ENCODE data around the gene LMNTD1.
"Not testable (repeated sequence)": the region's sequence is repeated elsewhere in the genome, so short reads cannot be mapped to it uniquely, and the experiment has no call there.

Gene LMNTD1, protein sequence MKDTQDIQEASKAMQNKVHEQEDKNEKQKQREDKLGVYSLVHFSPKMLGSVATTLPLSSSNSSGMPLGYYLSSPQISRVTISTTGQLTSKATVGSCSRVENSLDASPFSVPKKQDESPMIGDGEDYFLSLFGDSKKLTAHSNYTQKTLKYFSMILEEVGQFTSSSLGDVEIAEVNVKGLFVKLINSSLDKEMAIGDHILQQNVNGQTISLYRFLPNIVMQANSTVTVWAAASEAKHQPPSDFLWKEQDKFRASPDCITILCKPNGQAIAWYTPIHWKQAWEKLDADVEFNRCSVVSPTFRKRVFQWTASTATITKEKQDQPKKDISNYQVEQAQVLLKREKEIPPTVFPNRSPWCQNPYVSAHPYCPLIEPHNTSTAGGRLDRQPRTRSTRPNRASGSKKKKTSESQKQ

DNA sequence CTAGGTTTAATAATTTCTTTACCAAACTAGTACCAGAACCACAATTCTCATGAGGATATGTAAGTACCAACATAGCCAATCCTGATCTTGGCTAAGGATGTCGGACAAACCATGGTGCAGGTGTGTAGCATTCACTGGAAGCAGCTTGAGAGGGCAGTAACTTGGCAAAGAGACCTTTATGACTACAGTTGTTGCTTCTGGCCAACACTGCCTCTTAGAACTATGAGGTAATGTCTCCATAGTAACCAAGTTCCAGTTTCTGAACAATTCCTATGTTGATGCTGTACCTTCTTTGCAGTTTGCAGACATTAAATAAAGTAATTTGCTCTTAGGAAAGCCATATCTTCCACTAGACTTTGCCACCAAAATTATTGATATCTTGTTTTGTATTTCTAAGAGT, at the start of gene LMNTD1:
TSS of gene LMNTD1 (minus strand) at position 186 of the 400 bp plus-strand sequence. CDS start 324 bp downstream, outside the sequence.
- H3K36me3 Mint-ChIP-seq (ENCODE audit: low read depth), result no peaks in the 10 kb centered on the region
- no peak within 1 kb of the TSS for H3K27ac Mint-ChIP-seq
- H3K9me3 Mint-ChIP-seq, result no peaks in the 10 kb centered on the region
- H3K4me1 Mint-ChIP-seq (ENCODE audit: low read depth), result no peaks in the 10 kb centered on the region
- H3K4me3 Mint-ChIP-seq, result no peak within 1 kb of the TSS
- peaks cover 18% of the 10 kb centered on the region for H3K27me3 Mint-ChIP-seq (ENCODE audit: low read depth)

GRCh38 chr12:25598956-25599355, 45.9 kb upstream of the LMNTD1 start:
- peaks cover 13% of the 10 kb centered on the region for H3K36me3 Mint-ChIP-seq (ENCODE audit: low read depth)
- H3K27ac Mint-ChIP-seq, result no peak overlapping the region
- no peak overlapping the region for H3K4me3 Mint-ChIP-seq
- peaks cover 16% of the 10 kb centered on the region for H3K4me1 Mint-ChIP-seq (ENCODE audit: low read depth)
- peaks cover 9% of the 10 kb centered on the region for H3K27me3 Mint-ChIP-seq (ENCODE audit: low read depth)
- H3K9me3 Mint-ChIP-seq, result peaks cover 33% of the 10 kb centered on the region

DNA sequence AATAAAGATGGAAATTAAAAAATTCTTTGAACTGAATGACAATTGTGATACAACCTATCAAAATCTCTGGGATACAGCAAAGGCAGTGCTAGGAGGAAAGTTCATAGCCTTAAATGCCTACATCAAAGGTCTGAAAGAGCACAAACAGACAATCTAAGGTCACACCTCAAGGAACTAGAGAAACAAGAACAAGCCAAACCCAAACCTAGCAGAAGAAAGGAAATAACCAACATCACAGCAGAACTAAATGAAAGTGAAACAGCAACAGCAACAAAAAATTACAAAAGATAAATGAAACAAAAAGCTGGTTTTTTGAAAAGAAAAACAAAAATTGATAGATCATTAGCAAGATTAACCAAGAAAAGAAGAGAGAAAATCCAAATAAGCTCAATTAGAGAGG, 42.4 kb upstream of the LMNTD1 start:
- H3K9me3 Mint-ChIP-seq, result peaks cover 47% of the 10 kb centered on the region
- H3K27me3 Mint-ChIP-seq (ENCODE audit: low read depth), result not testable (repeated sequence)
- H3K4me1 Mint-ChIP-seq (ENCODE audit: low read depth), result peaks cover 33% of the 10 kb centered on the region
- H3K27ac Mint-ChIP-seq, result peak overlapping the region; percentile 87
- H3K36me3 Mint-ChIP-seq (ENCODE audit: low read depth), result peaks cover 20% of the 10 kb centered on the region
- peak overlapping the region; percentile 65 for H3K4me3 Mint-ChIP-seq

- Mint-ChIP-seq H3K4me1 (ENCODE audit: low read depth) (peaks cover 42% of the 10 kb centered on the region), H3K27me3 (ENCODE audit: low read depth) (no peaks in the 10 kb centered on the region)
These were observed 41.3 kb upstream of the LMNTD1 start for GRCh38 chr12:25594376-25594775.

GRCh38 chr12:25592725-25593495, 39.8 kb upstream of the LMNTD1 start:
- Mint-ChIP-seq H3K27me3 (ENCODE audit: low read depth) (no peaks in the 10 kb centered on the region), H3K9me3 (peaks cover 36% of the 10 kb centered on the region), H3K4me1 (ENCODE audit: low read depth) (peaks cover 45% of the 10 kb centered on the region), H3K27ac (no peak overlapping the region), H3K4me3 (no peak overlapping the region), H3K36me3 (ENCODE audit: low read depth) (peaks cover 17% of the 10 kb centered on the region)

More at GRCh38 chr12:25594376-25594775, 41.3 kb upstream of the LMNTD1 start:
- Mint-ChIP-seq H3K36me3 (ENCODE audit: low read depth) (peaks cover 15% of the 10 kb centered on the region), H3K4me3 (no peak overlapping the region), H3K27ac (no peak overlapping the region), H3K9me3 (peaks cover 44% of the 10 kb centered on the region)

GRCh38 chr12:25591144-25591543, 38.1 kb upstream of the LMNTD1 start:
- Mint-ChIP-seq H3K4me3 (no peak overlapping the region), H3K4me1 (ENCODE audit: low read depth) (peaks cover 47% of the 10 kb centered on the region), H3K27ac (peak overlapping the region; percentile 6), H3K9me3 (peaks cover 39% of the 10 kb centered on the region), H3K27me3 (ENCODE audit: low read depth) (no peaks in the 10 kb centered on the region), H3K36me3 (ENCODE audit: low read depth) (peaks cover 18% of the 10 kb centered on the region)

- Mint-ChIP-seq H3K36me3 (ENCODE audit: low read depth) (peaks cover 15% of the 10 kb centered on the region), H3K27ac (peak overlapping the region; percentile 79), H3K9me3 (peaks cover 35% of the 10 kb centered on the region), H3K4me1 (ENCODE audit: low read depth) (peaks cover 39% of the 10 kb centered on the region), H3K4me3 (peak overlapping the region; percentile 58), H3K27me3 (ENCODE audit: low read depth) (no peaks in the 10 kb centered on the region)
These were observed 37.1 kb upstream of the LMNTD1 start for GRCh38 chr12:25590011-25590721.

DNA sequence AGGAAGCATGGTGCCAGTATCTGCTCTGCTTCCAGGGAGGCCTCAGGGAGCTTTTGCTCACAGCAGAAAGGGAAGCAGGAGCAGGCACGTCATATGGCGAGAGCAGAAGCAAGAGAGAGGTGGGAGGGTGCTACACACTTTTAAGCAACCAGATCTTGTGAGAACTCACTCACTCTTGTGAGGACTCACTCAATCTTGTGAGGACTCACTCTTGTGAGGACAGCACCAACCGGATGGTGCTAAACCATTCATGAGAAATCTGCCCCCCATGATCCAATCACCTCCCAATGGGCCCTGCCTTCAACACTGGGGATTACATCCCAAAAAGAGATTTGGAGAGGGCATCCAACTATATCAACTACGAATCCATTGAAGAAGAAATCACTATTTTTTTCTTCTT, 34.3 kb upstream of the LMNTD1 start:
- H3K9me3 Mint-ChIP-seq, result peaks cover 28% of the 10 kb centered on the region
- H3K27me3 Mint-ChIP-seq (ENCODE audit: low read depth), result no peaks in the 10 kb centered on the region
- no peak overlapping the region for H3K27ac Mint-ChIP-seq
- peaks cover 6% of the 10 kb centered on the region for H3K36me3 Mint-ChIP-seq (ENCODE audit: low read depth)
- no peak overlapping the region for H3K4me3 Mint-ChIP-seq
- H3K4me1 Mint-ChIP-seq (ENCODE audit: low read depth), result peaks cover 30% of the 10 kb centered on the region

- no peak overlapping the region for H3K4me3 Mint-ChIP-seq
- peaks cover 19% of the 10 kb centered on the region for H3K4me1 Mint-ChIP-seq (ENCODE audit: low read depth)
- no peaks in the 10 kb centered on the region for H3K27me3 Mint-ChIP-seq (ENCODE audit: low read depth)
- H3K36me3 Mint-ChIP-seq (ENCODE audit: low read depth), result peaks cover 2% of the 10 kb centered on the region
- peaks cover 22% of the 10 kb centered on the region for H3K9me3 Mint-ChIP-seq
- no peak overlapping the region for H3K27ac Mint-ChIP-seq
These were observed 32.6 kb upstream of the LMNTD1 start for GRCh38 chr12:25585662-25586061.

DNA sequence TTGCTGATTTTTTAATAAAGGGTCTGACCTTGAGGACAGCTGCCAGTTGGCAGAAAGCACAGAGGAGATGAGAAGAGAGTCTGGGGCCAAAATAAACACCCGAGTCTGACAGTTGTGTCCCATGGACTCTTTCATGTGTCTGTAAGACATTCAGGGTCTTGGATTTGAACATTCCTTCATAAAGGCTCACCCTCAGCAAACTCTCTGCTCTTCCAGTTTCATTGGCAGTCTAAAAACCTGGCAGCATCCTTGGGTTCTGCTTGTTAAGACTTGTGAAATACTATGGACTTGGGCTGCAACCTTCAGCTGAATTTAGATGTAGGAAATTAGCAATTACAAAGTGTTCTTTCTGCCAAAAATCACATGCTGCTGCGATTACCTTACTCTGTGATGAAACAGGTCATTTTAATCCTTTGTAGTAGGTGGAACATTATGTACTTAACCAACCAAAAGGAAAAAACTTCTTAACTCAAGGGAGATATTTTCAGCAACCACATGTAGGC, 32.0 kb upstream of the LMNTD1 start:
- Mint-ChIP-seq H3K4me3 (no peak overlapping the region), H3K27me3 (ENCODE audit: low read depth) (no peaks in the 10 kb centered on the region), H3K27ac (no peak overlapping the region), H3K36me3 (ENCODE audit: low read depth) (peaks cover 2% of the 10 kb centered on the region), H3K9me3 (peaks cover 22% of the 10 kb centered on the region), H3K4me1 (ENCODE audit: low read depth) (peaks cover 13% of the 10 kb centered on the region)

GRCh38 chr12:25584596-25584995, 31.5 kb upstream of the LMNTD1 start:
- Mint-ChIP-seq H3K4me1 (ENCODE audit: low read depth) (peaks cover 8% of the 10 kb centered on the region), H3K4me3 (no peak overlapping the region), H3K27ac (no peak overlapping the region), H3K36me3 (ENCODE audit: low read depth) (peaks cover 2% of the 10 kb centered on the region), H3K27me3 (ENCODE audit: low read depth) (peaks cover 3% of the 10 kb centered on the region), H3K9me3 (peaks cover 22% of the 10 kb centered on the region)

GRCh38 chr12:25583545-25583944, 30.5 kb upstream of the LMNTD1 start:
- H3K27me3 Mint-ChIP-seq (ENCODE audit: low read depth), result peaks cover 5% of the 10 kb centered on the region
- H3K36me3 Mint-ChIP-seq (ENCODE audit: low read depth), result peaks cover 2% of the 10 kb centered on the region
- peaks cover 4% of the 10 kb centered on the region for H3K4me1 Mint-ChIP-seq (ENCODE audit: low read depth)
- no peak overlapping the region for H3K4me3 Mint-ChIP-seq
- no peak overlapping the region for H3K27ac Mint-ChIP-seq
- H3K9me3 Mint-ChIP-seq, result peaks cover 22% of the 10 kb centered on the region

GRCh38 chr12:25581067-25581466, 28.0 kb upstream of the LMNTD1 start:
- H3K27me3 Mint-ChIP-seq (ENCODE audit: low read depth), result peaks cover 5% of the 10 kb centered on the region
- no peak overlapping the region for H3K27ac Mint-ChIP-seq
- peaks cover 2% of the 10 kb centered on the region for H3K4me1 Mint-ChIP-seq (ENCODE audit: low read depth)
- no peak overlapping the region for H3K4me3 Mint-ChIP-seq
- H3K36me3 Mint-ChIP-seq (ENCODE audit: low read depth), result no peaks in the 10 kb centered on the region
- peaks cover 12% of the 10 kb centered on the region for H3K9me3 Mint-ChIP-seq

DNA sequence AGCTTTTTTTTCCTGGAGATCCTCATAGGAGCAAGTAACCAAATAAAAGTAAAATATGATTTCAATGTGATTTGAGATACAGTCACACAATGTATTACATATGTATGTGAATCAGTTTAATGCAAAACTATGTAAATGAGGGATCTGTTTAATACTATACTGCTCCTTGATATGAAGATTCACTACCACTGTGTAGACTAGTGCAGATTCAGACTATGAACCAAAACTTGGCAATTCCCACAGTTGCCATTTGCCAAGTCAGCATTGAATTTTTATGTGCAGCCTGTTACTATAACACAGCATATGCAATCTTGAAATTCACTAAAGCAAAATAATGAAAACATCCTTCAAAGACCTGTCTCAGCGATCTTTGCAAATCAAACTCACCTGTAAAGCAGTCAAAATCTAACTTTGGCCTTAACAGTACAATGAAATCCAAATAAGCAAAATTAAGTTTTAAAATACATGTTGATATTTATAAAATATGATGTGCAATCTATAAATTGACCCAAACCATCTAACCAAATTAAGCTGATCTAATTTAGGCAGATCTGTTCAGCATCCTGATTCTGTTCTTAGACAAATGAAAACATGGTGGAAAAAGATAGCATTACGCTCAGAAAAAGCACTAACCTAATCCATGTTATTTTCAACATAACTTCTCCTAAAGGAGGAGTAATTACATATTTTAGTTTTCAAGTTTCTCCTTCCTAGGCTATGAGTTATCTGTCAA, 25.5 kb upstream of the LMNTD1 start:
- H3K27me3 Mint-ChIP-seq (ENCODE audit: low read depth), result peaks cover 5% of the 10 kb centered on the region
- no peak overlapping the region for H3K27ac Mint-ChIP-seq
- H3K9me3 Mint-ChIP-seq, result peaks cover 11% of the 10 kb centered on the region
- no peak overlapping the region for H3K4me3 Mint-ChIP-seq
- H3K36me3 Mint-ChIP-seq (ENCODE audit: low read depth), result no peaks in the 10 kb centered on the region
- no peaks in the 10 kb centered on the region for H3K4me1 Mint-ChIP-seq (ENCODE audit: low read depth)

All from T-helper 1 cell treated with Interleukin-12 subunit alpha and Interleukin-12 subunit beta and Interleukin-4 antibody, amounts not matched to agents 30 μg/mL and 1 μg/mL, for 36 hours (primary cell).